Measurements from ENCODE around the gene LZTS2.

- TF ChIP-seq POLR2AphosphoS5 (IDR thresholded peaks at IDR 0.05; ENCODE audit: low read depth) (no peak), GABPA (IDR thresholded peaks at IDR 0.05; ENCODE audit: low read depth) (no peak), REST (IDR thresholded peaks at IDR 0.05; ENCODE audit: insufficient replicate concordance, low read depth) (no peak), SPI1 (IDR thresholded peaks at IDR 0.05; ENCODE audit: borderline replicate concordance, low read depth) (no peak)
- TF ChIP-seq, protein P1, sequence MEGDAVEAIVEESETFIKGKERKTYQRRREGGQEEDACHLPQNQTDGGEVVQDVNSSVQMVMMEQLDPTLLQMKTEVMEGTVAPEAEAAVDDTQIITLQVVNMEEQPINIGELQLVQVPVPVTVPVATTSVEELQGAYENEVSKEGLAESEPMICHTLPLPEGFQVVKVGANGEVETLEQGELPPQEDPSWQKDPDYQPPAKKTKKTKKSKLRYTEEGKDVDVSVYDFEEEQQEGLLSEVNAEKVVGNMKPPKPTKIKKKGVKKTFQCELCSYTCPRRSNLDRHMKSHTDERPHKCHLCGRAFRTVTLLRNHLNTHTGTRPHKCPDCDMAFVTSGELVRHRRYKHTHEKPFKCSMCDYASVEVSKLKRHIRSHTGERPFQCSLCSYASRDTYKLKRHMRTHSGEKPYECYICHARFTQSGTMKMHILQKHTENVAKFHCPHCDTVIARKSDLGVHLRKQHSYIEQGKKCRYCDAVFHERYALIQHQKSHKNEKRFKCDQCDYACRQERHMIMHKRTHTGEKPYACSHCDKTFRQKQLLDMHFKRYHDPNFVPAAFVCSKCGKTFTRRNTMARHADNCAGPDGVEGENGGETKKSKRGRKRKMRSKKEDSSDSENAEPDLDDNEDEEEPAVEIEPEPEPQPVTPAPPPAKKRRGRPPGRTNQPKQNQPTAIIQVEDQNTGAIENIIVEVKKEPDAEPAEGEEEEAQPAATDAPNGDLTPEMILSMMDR (IDR thresholded peaks at IDR 0.05; ENCODE audit: insufficient read depth, low read length) = no peak
Observed at GRCh38 chr10:100982916-100983830, 16.4 kb upstream of the LZTS2 start.
